CD14-positive monocyte (primary cell): Measurements from ENCODE around the gene C4orf33. TPM values are rescaled to one million over a fixed set of nuclear protein-coding genes. Genes with fewer than 3 reads are reported as not detected.

ENCODE experiments used
- DNase-seq, 3 donors: peaks; one replicate each; pipeline ENCODE4 v3.0.0-alpha.2; 2011 to 2022
- H2AFZ ChIP-seq: 2 replicates; pipeline ENCODE4 v1.6.0; 2012; ENCODE audit warnings: mild to moderate bottlenecking, low read depth, low read length, inconsistent platforms; ENCODE audit not compliant: insufficient read depth, poor library complexity, severe bottlenecking
- H3K27ac ChIP-seq, 2 donors: 1 replicate in 1 of 2; 2 replicates in 1 of 2; pipeline ENCODE4 v1.5.1; 2012 to 2013; ENCODE audit warnings: low read length in 2 of 2, control low read depth in 1 of 2, inconsistent platforms in 1 of 2, low read depth in 1 of 2, mild to moderate bottlenecking in 1 of 2
- H3K27me3 ChIP-seq, 2 donors: one replicate each; pipeline versions ENCODE4 v1.6.0 to v1.6.1; 2011 to 2013; ENCODE audit warnings: low read length in 2 of 2; ENCODE audit not compliant: control insufficient read depth in 2 of 2, insufficient read depth in 2 of 2
- H3K36me3 ChIP-seq, 2 donors: replicated peaks in 1 of 2; 1 replicate in 1 of 2; 2 replicates in 1 of 2; pipeline versions ENCODE4 v1.5.1 to v1.6.1; 2012 to 2013; ENCODE audit warnings: low read length in 2 of 2, control low read depth in 1 of 2, inconsistent platforms in 1 of 2, mild to moderate bottlenecking in 1 of 2; ENCODE audit not compliant: insufficient read depth in 2 of 2, control insufficient read depth in 1 of 2
- H3K4me1 ChIP-seq, 2 donors: 1 replicate in 1 of 2; 2 replicates in 1 of 2; pipeline versions ENCODE4 v1.5.1 to v1.6.1; 2012 to 2013; ENCODE audit warnings: low read length in 2 of 2, control low read depth in 1 of 2, inconsistent platforms in 1 of 2, mild to moderate bottlenecking in 1 of 2, moderate library complexity in 1 of 2; ENCODE audit not compliant: insufficient read depth in 2 of 2, control insufficient read depth in 1 of 2
- H3K4me2 ChIP-seq: replicated peaks from 2 replicates; pipeline ENCODE3; 2012; ENCODE audit warnings: low read length, moderate library complexity, mild to moderate bottlenecking; ENCODE audit not compliant: poor library complexity, severe bottlenecking; ENCODE audit errors: extremely low read depth
- H3K4me3 ChIP-seq, 3 experiments: fragments of 200-600 bp in 1 of 3; sonication (generic) in 1 of 3; replicated peaks in 1 of 3; 1 replicate in 2 of 3; 2 replicates in 1 of 3; pipeline ENCODE4 v1.5.1; 2011 to 2013; ENCODE audit warnings: low read length in 3 of 3, mild to moderate bottlenecking in 3 of 3, control low read depth in 2 of 3, low read depth in 2 of 3, inconsistent platforms in 1 of 3, moderate library complexity in 1 of 3
- H3K79me2 ChIP-seq: 2 replicates; pipeline ENCODE4 v1.6.0; 2012; ENCODE audit warnings: mild to moderate bottlenecking, control low read depth, inconsistent platforms, low read length, moderate library complexity; ENCODE audit not compliant: insufficient read depth
- H3K9ac ChIP-seq: 2 replicates; pipeline ENCODE4 v1.6.0; 2017; ENCODE audit warnings: low read length, mild to moderate bottlenecking; ENCODE audit not compliant: insufficient read depth, poor library complexity, severe bottlenecking
- H3K9me3 ChIP-seq, 2 donors: replicated peaks in 1 of 2; 1 replicate in 1 of 2; 2 replicates in 1 of 2; pipeline versions ENCODE4 v1.5.1 to v1.6.1; 2012 to 2013; ENCODE audit warnings: low read length in 2 of 2, control low read depth in 1 of 2; ENCODE audit not compliant: control insufficient read depth in 1 of 2, insufficient read depth in 1 of 2
- H4K20me1 ChIP-seq: 2 replicates; pipeline ENCODE4 v1.6.0; 2012; ENCODE audit warnings: mild to moderate bottlenecking, low read length, control low read depth, moderate library complexity; ENCODE audit not compliant: insufficient read depth
- H3K27ac Mint-ChIP-seq, 7 donors: one replicate each; pipeline ENCODE4 v1.8.0; 2020; ENCODE audit warnings: mild to moderate bottlenecking in 7 of 7, mixed read lengths in 7 of 7, moderate library complexity in 6 of 7, inconsistent platforms in 2 of 7
- H3K27me3 Mint-ChIP-seq, 3 donors: one replicate each; pipeline ENCODE4 v1.8.0; 2021 to 2022; ENCODE audit warnings: low read depth in 3 of 3, mild to moderate bottlenecking in 3 of 3, mixed read lengths in 3 of 3, moderate library complexity in 3 of 3, inconsistent platforms in 1 of 3
- H3K36me3 Mint-ChIP-seq, 2 donors: one replicate each; pipeline ENCODE4 v1.8.0; 2020; ENCODE audit warnings: mixed read lengths in 2 of 2, inconsistent platforms in 1 of 2, mild to moderate bottlenecking in 1 of 2
- H3K4me1 Mint-ChIP-seq: one replicate; pipeline ENCODE4 v1.8.0; 2020; ENCODE audit warnings: mild to moderate bottlenecking, mixed read lengths
- H3K4me3 Mint-ChIP-seq, 2 donors: one replicate each; pipeline ENCODE4 v1.8.0; 2020; ENCODE audit warnings: mild to moderate bottlenecking in 2 of 2, mixed read lengths in 2 of 2, moderate library complexity in 1 of 2
- H3K9me3 Mint-ChIP-seq, 7 donors: one replicate each; pipeline ENCODE4 v1.8.0; 2020 to 2022; ENCODE audit warnings: mixed read lengths in 7 of 7, mild to moderate bottlenecking in 6 of 7, moderate library complexity in 6 of 7, inconsistent platforms in 2 of 7
- WGBS: methylation state at CpG from one replicate; pipeline ENCODE4 v1.1.5; 2013; ENCODE audit warnings: missing lambda C conversion rate; ENCODE audit not compliant: insufficient coverage; 5-methylcytosine and 5-hydroxymethylcytosine counted together
- intact Hi-C, 2 donors: fragments of 100-400 bp; cut with micrococcal nuclease; formaldehyde crosslinking; loops; one replicate each; pipeline versions ENCODE4 v1.15.0 to v1.15.1; 2023
- polyA plus RNA-seq, 3 donors: library from polyadenylated mRNA; depleted of rRNA in 1 of 3; unstranded in 2 of 3; stranded (reverse) in 1 of 3; fragments of 300-500 nt in 2 of 3; fragments of >200 nt in 1 of 3; fragmentation: Illumina TruSeq in 2 of 3; gene quantifications; 1 replicate in 2 of 3; 2 replicates in 1 of 3; pipeline ENCODE4 v1.2.3, GENCODE V29; 2012 to 2021
- TF ChIP-seq, protein P1 (sequence below): fragments of 200-600 bp; IDR thresholded peaks from one replicate; pipeline ENCODE4 v1.8.0; 2022; ENCODE audit warnings: antibody characterized with exemption, mild to moderate bottlenecking

C4orf33 gene
- polyA plus RNA-seq, 3 donors = 16.6 to 33.0 (median 28.2) TPM

DNA sequence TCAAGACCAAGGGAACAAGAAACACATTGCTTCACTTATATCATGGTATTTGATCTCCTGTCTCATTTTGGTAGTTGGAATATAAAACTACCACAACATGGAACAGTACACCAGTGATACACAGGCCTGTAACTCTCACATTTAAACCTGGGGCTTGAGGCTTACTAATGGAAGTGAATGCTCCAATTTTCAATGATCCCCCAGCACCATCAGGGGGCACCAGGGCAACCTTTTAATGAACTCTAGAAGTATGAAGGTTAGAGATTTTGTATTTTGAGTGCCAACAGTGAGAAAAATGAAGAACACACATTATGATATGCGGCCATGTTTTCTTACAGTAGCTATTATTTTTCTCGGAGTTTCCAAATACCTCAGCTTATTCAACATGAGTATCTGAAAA lies 50.7 kb downstream of the C4orf33 start:
- H3K4me1 Mint-ChIP-seq = no peaks in the 10 kb centered on the region
- WGBS = no CpG with 5 or more reads among the region's 2 CpGs
- H3K27me3 ChIP-seq = peaks cover 0 to 2% of the 10 kb centered on the region in 2 donors
- H3K4me1 ChIP-seq = no peaks in the 10 kb centered on the region
- no peaks in the 10 kb centered on the region for H3K9me3 ChIP-seq
- no peak overlapping the region for H3K4me3 ChIP-seq
- no peak overlapping the region for H3K27ac Mint-ChIP-seq
- H2AFZ ChIP-seq = no peak overlapping the region
- intact Hi-C loops = no loop called here
- no peak overlapping the region for H3K27ac ChIP-seq
- H3K36me3 ChIP-seq = no peaks in the 10 kb centered on the region
- H3K36me3 Mint-ChIP-seq = no peaks in the 10 kb centered on the region
- H3K4me2 ChIP-seq = no peak overlapping the region
- TF ChIP-seq, protein P1, sequence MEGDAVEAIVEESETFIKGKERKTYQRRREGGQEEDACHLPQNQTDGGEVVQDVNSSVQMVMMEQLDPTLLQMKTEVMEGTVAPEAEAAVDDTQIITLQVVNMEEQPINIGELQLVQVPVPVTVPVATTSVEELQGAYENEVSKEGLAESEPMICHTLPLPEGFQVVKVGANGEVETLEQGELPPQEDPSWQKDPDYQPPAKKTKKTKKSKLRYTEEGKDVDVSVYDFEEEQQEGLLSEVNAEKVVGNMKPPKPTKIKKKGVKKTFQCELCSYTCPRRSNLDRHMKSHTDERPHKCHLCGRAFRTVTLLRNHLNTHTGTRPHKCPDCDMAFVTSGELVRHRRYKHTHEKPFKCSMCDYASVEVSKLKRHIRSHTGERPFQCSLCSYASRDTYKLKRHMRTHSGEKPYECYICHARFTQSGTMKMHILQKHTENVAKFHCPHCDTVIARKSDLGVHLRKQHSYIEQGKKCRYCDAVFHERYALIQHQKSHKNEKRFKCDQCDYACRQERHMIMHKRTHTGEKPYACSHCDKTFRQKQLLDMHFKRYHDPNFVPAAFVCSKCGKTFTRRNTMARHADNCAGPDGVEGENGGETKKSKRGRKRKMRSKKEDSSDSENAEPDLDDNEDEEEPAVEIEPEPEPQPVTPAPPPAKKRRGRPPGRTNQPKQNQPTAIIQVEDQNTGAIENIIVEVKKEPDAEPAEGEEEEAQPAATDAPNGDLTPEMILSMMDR = no peak
- peaks cover 0 to 3% (median 0%) of the 10 kb centered on the region in 7 donors for H3K9me3 Mint-ChIP-seq
- no peak for DNase-seq
- no peak overlapping the region for H3K4me3 Mint-ChIP-seq
- H4K20me1 ChIP-seq = no peaks in the 10 kb centered on the region
- H3K79me2 ChIP-seq = no peaks in the 10 kb centered on the region
- no peak overlapping the region for H3K9ac ChIP-seq
- peaks cover 2 to 10% (median 4%) of the 10 kb centered on the region in 3 donors for H3K27me3 Mint-ChIP-seq

DNA sequence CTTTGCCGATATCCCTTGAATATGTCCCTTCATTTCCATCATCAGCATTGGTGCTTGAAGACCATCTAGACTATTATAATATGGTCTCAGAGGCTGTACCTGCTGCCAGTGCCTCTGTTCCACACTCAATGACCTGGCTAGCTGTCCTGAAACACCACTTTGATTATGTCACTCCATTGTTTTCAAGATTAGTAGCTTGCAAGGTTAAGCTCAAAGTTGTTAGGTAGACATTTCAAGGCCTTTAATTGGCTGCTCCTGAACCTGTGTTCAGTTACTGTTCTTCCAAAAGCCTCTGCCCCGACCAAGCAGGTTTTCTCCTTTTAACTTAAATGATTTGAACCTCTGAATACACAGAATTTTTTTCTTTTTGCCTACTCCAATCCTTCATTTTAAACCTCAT lies 52.9 kb downstream of the C4orf33 start:
- no peaks in the 10 kb centered on the region for H3K4me1 ChIP-seq
- peaks cover 2 to 12% (median 9%) of the 10 kb centered on the region in 3 donors for H3K27me3 Mint-ChIP-seq
- no peak overlapping the region for H3K9ac ChIP-seq
- H3K4me1 Mint-ChIP-seq = no peaks in the 10 kb centered on the region
- no peak overlapping the region for H3K4me3 ChIP-seq
- H3K4me2 ChIP-seq = no peak overlapping the region
- WGBS = 75% methylated on average over 1 of the region's 2 CpGs
- H3K36me3 Mint-ChIP-seq = no peaks in the 10 kb centered on the region
- no peaks in the 10 kb centered on the region for H3K79me2 ChIP-seq
- no peak overlapping the region for H3K27ac Mint-ChIP-seq
- no peak overlapping the region for H3K27ac ChIP-seq
- H3K36me3 ChIP-seq = no peaks in the 10 kb centered on the region
- no peak overlapping the region for H2AFZ ChIP-seq
- TF ChIP-seq, protein P1 = no peak
- no peaks in the 10 kb centered on the region for H3K9me3 ChIP-seq
- H3K4me3 Mint-ChIP-seq = no peak overlapping the region
- H4K20me1 ChIP-seq = no peaks in the 10 kb centered on the region
- H3K9me3 Mint-ChIP-seq = peaks cover 0 to 3% (median 0%) of the 10 kb centered on the region in 7 donors
- no peak for DNase-seq
- intact Hi-C loops = no loop called here
- no peaks in the 10 kb centered on the region for H3K27me3 ChIP-seq
